Vagina (tissue), 2 donors: ENCODE results near the gene CYFIP1.

ENCODE experiments used
- POLR2A ChIP-seq, 2 donors: fragments of 450-650 bp; IDR thresholded peaks; one replicate each; pipeline ENCODE4 v1.6.1; 2017; ENCODE audit warnings: antibody characterized with exemption in 2 of 2, mild to moderate bottlenecking in 2 of 2, moderate library complexity in 2 of 2
- TF ChIP-seq, protein P1 (sequence below), 3 experiments: fragments of 450-650 bp in 2 of 3; fragments of 200-600 bp in 1 of 3; sonication (generic) in 1 of 3; IDR thresholded peaks; one replicate each; pipeline ENCODE4 v1.5.1; 2017 to 2019; ENCODE audit warnings: antibody characterized with exemption in 3 of 3, mild to moderate bottlenecking in 2 of 3, moderate library complexity in 2 of 3

DNA sequence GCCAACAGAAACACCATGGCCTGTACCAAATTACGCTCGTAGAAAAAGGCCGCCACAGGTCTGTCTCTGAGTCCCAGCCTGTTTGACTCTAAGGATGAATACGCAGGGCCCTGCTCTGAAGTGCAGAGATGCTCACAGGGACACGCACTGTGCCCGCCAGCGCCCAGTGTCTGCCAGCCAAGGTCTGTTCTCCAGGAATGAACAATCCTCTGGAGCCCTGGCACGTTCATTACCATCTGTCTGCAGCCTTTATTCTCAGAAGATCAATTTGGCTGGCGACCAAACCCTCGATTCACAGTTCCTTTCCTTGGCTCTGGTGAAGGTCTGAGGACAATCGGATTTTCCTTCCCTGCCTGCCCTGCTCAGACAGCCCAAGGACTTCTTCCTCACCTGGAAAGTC, 75.4 kb downstream of the CYFIP1 start:
- TF ChIP-seq, protein P1, sequence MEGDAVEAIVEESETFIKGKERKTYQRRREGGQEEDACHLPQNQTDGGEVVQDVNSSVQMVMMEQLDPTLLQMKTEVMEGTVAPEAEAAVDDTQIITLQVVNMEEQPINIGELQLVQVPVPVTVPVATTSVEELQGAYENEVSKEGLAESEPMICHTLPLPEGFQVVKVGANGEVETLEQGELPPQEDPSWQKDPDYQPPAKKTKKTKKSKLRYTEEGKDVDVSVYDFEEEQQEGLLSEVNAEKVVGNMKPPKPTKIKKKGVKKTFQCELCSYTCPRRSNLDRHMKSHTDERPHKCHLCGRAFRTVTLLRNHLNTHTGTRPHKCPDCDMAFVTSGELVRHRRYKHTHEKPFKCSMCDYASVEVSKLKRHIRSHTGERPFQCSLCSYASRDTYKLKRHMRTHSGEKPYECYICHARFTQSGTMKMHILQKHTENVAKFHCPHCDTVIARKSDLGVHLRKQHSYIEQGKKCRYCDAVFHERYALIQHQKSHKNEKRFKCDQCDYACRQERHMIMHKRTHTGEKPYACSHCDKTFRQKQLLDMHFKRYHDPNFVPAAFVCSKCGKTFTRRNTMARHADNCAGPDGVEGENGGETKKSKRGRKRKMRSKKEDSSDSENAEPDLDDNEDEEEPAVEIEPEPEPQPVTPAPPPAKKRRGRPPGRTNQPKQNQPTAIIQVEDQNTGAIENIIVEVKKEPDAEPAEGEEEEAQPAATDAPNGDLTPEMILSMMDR (IDR thresholded peaks at IDR 0.05), result no peak
- TF ChIP-seq POLR2A (IDR thresholded peaks at IDR 0.05), result no peak
